GM19463 (cell line): ENCODE results near the gene SEMA3F.

ENCODE experiments used
- ATAC-seq: cut with Tn5 transposase; IDR thresholded peaks from one replicate; pipeline ENCODE4 v1.9.1; 2021; ENCODE audit warnings: mild to moderate bottlenecking, moderate library complexity; ENCODE audit not compliant: unreplicated experiment

SEMA3F gene

DNA sequence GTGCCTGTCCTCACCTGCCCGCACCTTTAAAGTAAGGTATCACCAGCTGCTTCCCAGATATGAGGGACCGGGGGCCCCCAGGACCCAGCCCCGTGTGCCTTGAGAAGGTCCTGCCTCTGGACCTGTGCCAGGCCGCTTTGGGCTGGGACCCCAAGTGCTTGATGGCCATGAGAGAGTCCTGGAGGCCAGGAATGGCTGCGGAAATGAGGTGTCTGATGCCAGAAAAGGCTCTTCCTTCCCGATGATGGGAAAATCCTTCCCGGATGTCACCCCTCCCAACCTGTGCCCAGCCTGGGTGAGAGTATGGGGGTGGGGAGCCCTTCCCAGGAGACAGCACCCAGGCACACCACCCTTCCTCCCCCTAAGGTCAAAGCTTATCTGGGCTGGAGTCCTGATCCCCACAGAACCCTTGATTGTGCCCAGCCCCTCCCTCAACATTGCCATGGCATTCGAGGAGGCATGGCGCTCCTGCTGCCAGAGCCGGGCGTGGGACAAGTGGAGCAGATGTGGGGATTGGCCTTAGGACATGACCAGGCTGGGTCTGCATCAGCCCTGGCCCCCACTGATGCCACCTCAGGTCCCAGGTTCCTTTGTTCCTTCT lies 14.2 kb downstream of the SEMA3F start:
- no peak for ATAC-seq

DNA sequence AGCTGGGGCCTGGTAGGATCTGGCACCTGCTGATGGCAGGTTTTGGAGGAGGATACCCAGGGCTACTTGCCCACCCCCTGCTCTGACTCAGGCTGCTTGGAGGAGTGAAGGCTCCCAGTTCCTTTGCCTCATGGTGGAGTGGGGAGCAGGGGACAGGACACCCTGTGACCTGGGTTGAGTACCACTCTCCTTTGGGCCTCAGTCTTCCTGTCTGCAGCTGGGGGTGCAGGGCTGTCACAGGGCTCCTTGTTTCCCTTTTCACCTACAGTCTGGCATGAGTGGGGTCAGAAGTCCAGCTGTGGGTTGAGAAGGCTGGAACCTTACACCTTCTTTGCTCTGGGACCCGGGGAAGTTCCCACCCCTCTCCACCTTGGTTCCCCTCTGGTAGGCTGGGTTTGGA lies 14.7 kb downstream of the SEMA3F start:
- ATAC-seq: no peak

- no peak for ATAC-seq
These were observed 15.6 kb downstream of the SEMA3F start for GRCh38 chr3:50170689-50171088.

DNA sequence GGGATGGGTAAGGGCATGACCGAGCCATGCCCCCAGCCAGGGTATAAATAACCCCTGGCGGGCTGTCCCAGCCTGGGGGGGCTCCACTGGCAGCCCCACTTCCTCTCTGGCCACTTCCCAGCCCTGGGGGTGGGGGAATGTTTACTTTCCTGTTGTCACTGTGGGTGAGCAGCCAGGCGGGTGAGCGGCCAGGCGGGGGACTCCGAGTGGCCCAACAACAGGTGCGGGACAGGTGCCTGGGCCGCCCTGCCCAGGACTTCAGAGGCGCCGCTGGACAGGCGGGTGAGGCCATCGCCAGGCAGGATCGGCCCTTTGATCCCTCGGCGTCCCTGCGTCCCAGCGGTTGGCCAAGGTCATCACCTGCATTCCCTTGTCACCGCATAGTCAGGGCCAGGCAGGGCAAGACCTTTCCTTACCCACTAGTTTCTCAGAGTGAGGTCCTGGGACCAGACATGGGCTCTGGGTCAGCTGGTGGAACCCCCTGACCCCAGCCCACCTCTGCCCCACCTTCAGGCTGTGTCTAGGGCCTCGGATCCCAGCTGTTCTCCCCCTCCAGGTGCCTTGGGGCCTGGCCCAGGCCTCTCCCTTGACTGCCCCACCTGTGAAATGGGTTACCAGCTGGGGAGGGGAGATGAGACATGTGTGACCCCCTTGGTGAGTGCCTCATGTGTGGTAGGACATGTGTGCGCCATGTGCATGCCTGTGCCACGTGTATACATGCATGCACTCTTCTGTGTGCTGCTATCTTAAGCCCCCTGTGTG lies 16.6 kb downstream of the SEMA3F start:
- no peak for ATAC-seq

DNA sequence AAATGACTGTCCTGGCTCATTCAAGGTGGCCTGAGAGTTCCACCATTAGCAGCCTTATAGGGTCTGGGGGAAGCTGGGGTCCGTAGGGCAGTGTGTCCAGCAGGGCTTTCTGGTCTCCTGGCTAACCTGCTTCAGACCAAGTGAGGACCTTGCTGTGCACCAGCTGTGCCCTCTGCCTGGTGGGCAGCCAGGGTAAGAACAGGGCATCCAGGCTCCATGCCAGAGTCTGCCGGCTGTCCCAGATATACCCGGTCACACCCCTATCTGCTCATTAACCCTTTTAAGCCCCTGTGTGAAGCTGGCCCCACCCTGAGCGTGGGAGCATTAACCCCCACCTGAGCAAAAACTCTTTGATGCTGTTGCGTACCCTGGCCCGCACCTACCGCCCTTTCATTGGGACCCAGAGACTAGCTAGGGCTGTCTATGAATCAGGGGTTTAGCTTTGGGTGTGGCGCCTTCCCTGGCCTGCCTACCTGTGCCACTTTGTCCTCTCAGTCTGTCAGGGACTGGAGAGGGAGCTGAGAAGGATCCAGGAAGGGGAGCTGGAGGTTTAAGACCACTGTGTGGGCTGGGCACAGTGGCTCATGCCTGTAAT lies 17.6 kb downstream of the SEMA3F start:
- ATAC-seq: no peak

- no peak for ATAC-seq
These were observed 18.8 kb downstream of the SEMA3F start for GRCh38 chr3:50173685-50174516.

GRCh38 chr3:50174517-50174895 lies 19.4 kb downstream of the SEMA3F start:
- ATAC-seq: no peak

- ATAC-seq: no peak
These were observed 19.9 kb downstream of the SEMA3F start for GRCh38 chr3:50174947-50175524.

DNA sequence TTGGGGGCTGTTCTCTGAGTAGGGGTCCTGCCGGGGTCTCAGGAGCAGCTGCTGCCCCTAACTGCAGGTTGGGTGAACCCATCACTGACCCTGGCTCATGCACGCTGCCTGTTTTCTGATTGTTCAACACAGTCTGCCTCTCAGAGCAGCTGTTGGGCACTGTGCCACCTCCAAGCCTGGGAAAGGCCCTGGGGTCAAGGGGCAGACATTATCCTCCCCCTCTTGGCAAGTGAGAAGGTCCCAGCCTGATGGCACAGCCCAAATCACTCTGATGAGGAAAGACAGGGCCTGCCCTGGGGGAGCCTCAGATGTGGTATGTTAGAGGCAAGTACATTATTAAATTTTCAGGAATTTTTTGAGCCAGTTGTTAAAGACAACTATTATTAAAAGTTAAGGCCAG lies 22.2 kb downstream of the SEMA3F start:
- no peak for ATAC-seq

GRCh38 chr3:50179710-50180109 lies 24.6 kb downstream of the SEMA3F start:
- ATAC-seq: no peak

- ATAC-seq: no peak
These were observed 26.9 kb downstream of the SEMA3F start for GRCh38 chr3:50181985-50182384.

DNA sequence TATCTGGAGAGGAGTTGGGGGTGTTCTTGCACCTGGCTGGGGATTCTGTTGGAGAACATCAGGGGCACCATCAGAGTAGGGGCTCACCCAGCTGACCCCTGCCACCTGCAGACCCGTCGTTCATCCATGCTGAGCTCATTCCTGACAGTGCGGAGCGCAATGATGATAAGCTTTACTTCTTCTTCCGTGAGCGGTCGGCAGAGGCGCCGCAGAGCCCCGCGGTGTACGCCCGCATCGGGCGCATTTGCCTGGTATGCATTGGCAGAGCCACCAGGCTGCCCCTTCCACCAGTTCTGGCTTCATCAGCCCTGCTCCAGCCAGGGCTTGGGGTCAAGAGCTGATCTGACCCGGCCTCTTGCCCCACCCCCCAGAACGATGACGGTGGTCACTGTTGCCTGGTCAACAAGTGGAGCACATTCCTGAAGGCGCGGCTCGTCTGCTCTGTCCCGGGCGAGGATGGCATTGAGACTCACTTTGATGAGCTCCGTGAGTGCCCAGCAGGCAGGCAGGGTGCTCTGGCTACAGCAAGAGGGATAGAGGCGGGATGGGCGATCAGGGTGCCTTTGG lies 27.5 kb downstream of the SEMA3F start:
- ATAC-seq: no peak

- no peak for ATAC-seq
These were observed 28.6 kb downstream of the SEMA3F start for GRCh38 chr3:50183755-50184154.

GRCh38 chr3:50184242-50184978 lies 29.3 kb downstream of the SEMA3F start:
- no peak for ATAC-seq

- ATAC-seq: no peak
These were observed 30.1 kb downstream of the SEMA3F start for GRCh38 chr3:50185230-50185629.

DNA sequence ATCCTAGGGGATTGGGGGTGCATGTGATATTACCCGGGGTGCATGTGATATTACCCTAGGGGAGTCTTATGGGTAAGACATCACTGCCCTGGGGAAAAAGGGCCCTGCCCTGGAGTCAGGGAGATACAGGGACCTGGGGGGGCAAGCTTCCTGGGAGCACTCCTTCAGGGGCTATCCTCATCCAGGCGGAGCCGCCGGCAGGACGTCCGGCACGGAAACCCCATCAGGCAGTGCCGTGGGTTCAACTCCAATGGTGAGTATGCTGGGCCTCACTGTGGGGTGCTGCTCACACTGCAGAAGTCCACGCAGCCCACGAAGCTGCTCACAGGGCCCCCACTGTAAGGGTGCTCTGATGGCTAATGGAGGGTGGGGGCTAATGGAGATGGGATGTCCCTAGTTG lies 31.0 kb downstream of the SEMA3F start:
- ATAC-seq: no peak

GRCh38 chr3:50187750-50188149 lies 32.6 kb downstream of the SEMA3F start:
- ATAC-seq: no peak

DNA sequence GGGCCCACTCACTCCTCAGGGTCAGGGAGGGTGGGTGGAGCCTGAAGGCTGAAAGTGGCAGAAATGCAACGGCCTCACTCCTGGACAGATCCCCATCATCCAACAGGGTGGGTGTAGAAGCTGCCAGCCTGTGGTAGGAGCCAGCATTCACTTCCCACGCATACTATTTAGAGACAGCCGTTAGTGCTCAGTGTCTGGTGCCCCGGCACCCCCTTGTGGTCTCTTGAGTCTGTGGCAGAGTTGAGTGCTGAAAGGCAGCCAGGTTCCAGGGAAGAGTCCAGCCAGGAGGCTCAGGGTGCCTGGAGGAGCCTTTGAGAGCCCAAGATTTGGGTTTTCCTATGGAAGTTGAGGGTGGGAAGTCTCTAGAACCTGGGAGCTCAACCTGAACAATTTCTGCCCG lies 34.1 kb downstream of the SEMA3F start:
- no peak for ATAC-seq

- no peak for ATAC-seq
These were observed 34.9 kb downstream of the SEMA3F start for GRCh38 chr3:50189989-50190388.
